ENCODE results near the gene HNMT.
"Not testable (repeated sequence)": the region's sequence is repeated elsewhere in the genome, so short reads cannot be mapped to it uniquely, and the experiment has no call there.

The HNMT gene

DNA sequence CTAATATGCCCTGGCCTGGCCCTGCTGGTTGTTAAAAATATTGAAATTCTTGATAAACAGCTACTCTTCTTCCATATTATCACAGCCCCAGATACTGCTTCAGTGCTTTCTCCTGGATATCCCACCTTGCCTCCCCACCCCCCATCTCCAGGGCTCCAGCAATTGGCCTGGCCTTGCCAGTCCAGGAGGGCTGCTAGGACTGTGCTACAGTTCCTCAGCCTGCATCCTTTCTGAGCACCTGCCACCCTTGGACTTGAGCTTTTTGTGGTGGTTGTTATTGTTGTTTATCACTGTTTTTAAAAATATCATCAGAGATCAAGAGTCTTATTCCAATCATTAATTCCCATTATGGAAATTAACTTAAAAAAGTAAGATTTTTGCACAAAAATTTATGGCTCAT lies 13.5 kb downstream of the HNMT start:
- no peak for DNase-seq

DNA sequence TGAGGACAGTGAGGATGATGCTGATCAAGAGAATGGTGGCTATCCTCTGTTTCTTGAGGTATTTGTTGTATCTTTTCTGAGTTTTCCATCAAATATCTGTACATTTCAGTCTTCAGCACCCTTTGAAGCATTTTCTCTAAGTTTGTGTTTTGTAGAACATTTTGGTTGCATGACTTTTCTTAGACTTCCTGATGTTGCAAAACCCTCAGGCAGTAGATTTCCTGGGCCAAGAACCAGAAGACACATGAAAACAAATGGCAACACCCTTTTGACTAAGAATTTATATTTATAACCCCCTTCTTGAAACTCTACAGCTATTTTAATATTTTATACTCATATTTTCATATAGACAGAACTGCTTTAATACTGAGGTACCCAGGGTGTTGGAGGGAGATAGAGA lies 16.2 kb downstream of the HNMT start:
- DNase-seq = no peak

DNA sequence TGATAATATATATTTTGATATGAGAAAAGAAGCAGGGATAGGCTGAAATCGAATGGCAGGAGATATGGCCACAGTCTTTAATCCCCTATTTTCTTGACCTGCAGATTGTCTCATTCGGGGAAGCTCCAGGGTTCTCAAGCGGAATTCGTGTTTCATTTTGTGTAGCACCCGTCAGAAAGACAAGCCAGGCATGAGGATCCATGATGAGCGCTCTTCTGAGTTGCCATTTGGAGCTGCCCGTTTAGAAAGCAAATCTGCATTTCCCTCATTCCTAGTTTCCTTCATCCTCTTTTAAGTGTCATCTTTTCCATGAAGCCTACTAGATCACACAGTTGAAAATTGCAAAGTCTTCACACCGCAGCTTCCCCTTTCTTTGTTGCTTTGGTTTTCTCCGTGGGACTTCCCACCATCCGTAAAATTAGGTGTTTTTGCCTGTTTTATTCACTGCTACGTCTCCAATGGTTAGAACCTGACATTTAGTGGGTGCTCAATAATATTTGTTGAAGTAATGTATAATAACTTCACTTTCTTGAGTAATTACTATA lies 16.9 kb downstream of the HNMT start:
- no peak for DNase-seq

DNA sequence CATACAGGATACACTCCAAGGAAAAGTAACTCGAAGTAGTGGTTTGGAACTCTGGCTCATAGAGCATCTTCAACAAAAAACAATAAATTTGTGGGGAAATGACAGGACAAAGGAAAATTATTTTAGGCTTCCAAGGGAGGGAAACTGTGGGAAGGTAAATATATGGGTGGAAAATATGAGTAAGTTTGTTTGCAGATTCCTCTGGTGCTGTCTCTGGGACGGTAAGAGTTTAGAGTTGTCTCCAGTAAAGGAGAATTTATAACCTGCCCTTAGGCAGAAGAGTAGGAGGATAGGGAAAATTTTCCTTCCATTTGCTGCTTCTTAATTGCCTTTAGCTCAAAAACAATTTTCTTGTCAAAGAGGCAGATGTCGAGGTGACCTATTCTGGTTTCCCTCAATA lies 19.3 kb downstream of the HNMT start:
- no peak for DNase-seq

DNA sequence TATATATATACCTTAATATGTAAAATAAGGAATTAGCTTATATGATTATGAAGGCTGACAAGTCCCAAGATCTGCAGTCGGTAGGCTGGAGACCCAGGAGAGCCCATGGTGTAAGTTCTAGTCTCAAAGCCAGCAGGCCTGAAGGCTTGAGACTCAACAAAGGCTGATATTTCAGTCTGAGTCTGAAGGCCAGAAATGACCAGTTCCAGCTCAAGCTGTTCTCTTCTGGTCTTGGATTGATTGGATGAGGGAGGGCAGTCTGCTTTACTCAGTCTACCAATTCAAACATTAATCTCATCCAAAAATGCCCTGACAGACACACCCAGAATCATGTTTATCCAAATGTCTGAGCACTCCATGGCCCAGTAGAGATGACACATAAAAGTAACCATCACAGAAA lies 22.0 kb downstream of the HNMT start:
- DNase-seq = no peak

DNA sequence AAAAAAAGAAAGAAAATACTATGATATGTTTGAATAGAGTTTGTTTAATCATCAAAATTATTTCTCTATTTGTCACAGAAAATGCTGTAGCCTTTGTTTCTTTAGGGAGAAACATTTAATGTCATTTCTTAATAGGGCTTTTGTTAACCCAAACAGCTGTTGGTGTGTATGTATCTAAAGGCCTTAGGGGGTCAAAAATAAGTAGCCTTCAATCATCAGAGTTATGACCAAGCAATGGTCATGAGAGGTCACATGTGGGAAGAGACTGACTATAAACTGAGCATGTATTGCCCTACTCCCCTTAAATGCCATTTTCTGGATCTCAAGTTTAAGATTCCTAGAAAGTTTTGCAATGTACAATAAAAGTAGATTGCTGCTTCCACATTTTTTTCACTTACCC lies 22.7 kb downstream of the HNMT start:
- DNase-seq = no peak

DNA sequence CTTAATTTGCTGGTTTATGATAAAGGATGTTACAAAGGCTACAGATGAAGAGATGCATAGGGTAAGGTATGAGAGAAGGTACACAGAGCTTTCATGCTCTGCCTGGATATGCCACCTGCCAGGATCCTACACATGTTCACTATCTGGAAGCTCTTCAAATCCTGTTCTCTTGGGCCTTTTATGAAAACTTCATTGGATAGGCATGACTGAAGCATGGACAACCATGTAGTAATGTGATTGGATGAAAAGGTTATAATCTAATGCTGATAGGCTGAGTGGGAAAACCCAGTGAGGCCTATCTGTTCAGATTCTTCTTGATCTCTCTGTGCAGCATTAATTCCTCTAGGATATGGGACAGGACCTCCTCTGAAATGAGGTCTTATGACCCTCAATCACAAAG lies 26.8 kb downstream of the HNMT start:
- DNase-seq = no peak

DNA sequence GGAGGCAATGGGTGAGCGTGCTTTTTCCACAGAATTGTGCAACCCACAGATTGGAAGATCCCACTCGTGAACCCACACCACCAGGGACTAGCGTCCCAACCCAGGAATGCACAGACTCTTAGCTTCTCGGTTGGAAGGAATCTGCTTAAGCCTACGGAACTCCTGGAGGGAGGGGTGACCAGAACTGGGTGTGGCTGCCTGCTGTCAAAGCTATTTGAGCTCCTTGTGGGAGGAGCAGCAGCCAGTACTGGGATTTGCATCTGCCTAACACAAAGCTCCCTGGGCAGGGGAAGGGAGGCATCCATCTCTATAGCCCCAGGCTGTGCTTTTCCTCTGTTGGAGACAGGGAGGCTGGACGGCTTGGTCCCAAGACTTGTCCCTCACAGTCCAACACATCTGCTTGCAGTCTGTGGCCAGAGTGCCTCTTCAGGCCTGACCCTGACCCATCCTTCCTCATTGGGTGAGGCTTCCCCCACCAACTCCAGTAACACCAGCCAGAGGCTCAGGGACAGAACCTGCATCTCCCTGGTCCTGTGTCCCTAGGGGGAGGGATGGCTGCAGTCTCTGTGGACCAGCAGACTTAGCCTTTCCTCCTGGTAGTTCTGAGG lies 27.9 kb downstream of the HNMT start:
- DNase-seq = no peak

DNA sequence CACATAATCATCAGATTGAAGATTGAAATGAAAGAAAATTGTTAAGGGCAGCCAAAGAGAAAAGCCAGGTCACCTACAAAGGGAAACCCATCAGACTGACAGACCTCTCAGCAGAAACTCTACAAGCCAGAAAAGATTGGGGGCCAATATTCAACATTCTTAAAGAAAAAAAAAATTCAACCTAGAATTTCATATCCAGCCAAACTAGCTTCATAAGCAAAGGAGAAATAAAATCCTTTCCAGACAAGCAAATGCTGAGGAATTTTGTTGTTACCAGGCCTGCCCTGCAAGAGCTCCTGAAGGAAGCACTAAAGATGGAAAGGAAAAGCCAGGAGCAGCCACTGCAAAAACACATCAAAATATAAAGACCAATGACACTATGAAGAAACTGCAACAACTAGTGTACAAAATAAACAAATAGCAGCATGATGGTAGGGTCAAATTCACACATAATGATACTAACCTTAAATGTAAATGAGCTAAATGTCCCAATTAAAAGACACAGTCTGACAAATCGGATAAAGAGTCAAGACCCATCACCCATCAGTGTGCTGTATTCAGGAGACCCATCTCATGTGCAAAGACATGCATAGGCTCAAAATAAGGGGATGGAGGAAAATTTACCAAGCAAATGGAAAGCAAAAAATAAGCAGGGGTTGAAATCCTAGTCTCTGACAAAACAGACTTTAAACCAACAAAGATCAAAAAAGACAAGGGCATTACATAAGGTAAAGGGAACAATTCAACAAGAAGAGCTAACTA lies 29.6 kb downstream of the HNMT start:
- DNase-seq = not testable (repeated sequence)

DNA sequence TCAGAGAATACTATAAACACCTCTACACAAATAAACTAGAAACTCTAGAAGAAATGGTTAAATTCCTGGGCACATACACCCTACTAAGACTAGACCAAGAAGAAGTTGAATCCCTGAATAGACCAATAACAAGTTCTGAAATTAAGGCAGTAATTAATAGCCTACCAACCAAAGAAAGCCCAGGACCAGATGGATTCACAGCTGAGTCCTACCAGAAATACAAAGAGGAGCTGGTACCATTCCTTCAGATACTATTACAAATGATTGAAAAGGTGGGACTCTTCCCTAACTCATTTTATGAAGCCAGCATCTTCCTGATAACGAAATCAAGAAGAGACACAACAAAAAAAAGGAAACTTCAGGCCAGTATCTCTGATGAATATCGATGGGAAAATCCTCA lies 31.1 kb downstream of the HNMT start:
- not testable (repeated sequence) for DNase-seq

DNA sequence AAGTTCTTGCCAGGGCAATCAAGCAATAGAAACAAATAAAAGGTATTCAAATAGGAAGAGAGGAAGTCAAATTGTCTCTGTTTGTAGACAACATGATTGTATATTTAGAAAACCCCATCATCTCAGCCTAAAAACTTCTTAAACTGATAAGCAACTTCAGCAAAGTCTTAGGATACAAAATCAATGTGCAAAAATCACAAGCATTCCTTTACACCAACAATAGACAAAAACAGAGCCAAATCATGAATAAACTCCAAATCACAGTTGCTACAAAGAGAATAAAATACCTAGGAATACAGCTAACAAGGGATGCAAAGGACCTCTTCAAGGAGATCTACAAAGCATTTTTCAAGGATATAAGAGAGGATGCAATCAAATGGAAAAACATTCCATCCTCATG lies 31.9 kb downstream of the HNMT start:
- not testable (repeated sequence) for DNase-seq

DNA sequence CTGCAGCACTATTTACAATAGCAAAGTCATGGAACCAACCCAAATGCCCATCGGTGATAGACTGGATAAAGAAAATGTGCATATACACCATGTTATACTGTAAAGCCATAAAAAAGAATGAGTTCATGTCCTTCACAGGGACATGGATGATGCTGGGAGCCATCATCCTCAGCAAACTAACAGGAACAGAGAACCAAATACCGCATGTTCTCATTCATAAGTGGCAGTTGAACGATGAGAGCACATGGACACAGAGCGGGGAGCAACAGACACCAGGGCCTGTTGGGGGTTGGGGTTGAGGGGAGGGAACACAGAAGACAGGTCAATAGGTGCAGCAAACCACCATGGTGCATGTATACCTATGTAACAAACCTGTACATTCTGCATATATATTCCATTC lies 33.5 kb downstream of the HNMT start:
- DNase-seq = no peak

DNA sequence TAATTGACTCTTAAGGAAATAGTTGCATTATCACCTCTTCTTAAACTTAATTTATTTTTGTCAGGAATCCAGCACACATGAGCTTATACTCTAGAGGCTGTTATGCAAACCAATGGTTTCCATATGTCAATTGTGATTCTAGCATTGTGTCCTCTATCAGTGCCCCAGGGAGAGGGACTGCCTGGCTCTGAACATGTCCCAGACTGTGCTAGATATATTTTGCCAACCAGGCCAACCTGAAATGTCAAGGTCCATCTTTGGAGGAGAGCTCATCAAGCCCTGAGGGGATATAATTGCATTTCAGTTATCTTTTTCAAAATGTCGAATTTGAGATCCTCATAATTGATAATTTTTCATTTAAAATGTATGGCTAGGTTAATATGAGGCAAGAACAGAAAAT lies 34.2 kb downstream of the HNMT start:
- no peak for DNase-seq

DNA sequence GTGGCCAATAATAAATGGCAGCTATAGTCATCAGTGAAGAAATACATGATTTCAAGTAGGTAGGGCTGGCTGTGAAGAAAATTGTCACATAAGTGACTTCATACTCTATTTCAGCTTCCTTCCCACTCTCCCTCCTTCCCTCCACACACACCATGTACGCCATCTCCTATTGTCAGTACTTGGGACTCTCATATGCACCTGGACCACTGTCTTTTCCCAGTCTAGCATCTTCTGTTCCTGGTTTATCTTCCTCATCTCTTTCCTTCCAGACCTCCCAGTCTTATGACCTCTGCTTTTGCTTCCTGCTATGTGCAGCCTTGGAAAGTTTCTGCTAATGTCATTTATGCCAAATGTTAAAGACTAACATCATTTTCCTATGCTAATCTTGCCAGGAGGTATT lies 35.0 kb downstream of the HNMT start:
- DNase-seq = no peak

DNA sequence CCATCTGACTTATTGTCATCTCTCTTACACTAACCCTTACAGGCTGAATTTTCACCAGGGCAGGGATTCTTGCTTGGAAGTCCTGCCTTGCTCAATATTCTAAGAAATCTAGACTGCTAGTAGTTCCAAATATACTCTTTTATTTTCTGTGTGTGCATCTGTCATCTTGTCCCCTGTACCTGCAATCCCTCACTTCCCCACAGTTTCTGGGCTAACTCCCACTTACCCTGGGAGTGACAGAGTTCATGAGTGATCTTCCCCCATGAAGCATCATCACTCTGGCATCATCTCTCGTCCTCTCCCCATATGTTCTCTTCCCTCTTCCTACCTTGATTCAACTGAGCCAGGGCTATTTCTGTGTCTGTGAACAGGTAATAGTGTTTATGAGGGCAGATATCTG lies 35.7 kb downstream of the HNMT start:
- DNase-seq = no peak

DNA sequence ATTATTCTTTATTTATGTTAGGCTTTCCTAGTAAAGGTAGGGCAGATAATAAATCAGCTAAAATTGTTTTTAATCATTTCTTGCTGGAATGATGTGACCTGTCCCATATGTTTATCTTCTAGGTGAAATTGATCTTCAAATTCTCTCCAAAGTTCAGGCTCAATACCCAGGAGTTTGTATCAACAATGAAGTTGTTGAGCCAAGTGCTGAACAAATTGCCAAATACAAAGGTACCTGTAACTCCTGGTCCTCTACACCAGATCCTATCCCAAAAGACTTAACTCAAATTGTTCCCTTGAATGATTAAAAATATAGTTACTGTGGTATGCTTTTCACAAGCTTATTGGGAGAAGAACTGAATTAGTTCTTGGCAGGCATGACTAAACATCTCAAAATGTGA lies 36.5 kb downstream of the HNMT start:
- no peak for DNase-seq

DNA sequence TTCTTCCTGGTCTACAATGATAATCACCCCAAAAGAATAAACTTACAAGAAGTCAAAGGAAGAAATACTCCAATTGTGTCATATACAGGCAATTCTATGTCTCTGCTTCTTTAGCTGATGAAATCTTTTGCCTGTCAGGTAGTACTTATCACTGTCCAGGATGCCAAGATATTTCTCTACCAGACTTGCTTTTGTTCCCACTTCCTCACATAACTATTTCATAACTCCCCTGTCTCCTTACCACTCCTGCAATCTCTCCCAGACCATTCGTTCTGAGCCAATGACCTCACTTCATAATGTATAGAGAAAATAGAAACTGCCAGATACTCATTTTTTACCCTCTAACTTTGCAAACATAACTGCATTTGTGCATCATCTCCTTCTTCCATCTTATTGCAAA lies 39.1 kb downstream of the HNMT start:
- no peak for DNase-seq

DNA sequence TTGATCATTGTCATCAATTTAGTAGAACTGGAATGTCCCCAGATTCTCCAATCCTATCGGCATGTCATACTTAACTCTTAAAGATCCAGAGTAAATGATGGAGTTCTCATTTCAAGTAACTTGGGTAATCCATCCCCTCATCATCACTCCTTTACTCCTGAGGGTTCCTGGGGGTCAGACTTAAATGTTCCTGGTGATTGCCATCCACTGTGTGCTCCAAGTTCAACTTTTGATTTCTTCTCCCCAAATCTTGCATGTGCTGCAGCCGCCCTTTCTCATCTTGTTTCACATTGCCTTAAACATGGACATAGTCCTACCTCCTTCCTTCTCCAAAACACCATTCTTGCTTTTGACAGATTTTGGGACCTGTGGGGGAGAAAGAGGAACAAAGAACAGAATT lies 43.2 kb downstream of the HNMT start:
- no peak for DNase-seq

DNA sequence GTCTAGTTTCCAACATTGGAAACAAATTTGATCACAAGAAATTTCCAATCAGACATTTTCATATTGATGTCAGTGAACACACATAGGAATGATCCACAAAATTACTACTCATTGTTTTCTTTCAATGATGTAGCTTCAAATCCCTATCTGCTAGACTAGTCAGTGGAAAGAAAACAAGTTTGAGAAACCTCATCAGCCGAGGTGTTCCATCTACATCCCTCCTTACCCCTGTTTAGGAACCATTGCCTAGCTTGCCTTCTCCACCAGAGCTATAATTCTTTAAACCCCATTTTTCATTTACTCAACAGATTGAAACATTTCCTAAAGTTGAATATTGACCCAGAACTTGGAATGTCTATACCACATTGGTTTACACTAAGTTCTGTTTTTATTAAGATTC lies 45.3 kb downstream of the HNMT start:
- DNase-seq = no peak

DNA sequence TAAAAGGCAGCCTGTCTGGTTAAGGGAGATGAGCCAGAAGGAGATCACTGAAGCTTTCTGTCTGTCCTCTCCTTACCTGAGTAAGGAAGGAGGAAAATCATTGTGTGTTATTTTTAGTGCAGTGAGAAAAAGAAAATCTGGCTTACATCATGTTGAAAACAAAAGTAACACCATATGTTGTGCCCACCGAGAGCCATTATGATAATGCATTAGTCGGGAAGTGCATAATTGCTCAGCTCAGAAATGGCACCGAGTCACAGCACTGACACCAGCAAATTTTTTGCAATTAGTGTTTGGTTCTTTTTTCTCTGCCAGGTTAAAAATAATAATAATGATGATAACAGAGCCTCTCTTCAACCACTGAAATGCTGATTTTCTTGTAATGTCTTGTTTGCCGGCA lies 46.6 kb downstream of the HNMT start:
- DNase-seq = no peak

DNA sequence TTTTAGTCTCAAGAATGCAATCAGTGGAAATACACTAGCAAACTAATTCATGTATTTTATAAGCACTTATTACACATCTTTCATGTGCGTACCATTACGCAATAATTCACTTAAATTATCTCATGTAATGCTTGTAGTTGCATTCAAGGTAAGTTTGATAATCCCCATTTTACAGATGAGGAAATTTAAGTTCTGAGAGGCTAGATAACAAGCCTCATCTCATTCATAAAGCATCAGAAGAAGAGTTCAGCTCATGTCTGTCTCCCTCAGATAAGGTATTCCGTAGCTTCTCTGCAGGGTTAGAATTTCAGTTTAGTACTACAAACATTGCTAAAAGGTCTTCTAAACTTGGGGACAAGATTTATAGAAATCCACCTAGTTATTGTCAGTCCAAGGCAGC lies 47.8 kb downstream of the HNMT start:
- no peak for DNase-seq

DNA sequence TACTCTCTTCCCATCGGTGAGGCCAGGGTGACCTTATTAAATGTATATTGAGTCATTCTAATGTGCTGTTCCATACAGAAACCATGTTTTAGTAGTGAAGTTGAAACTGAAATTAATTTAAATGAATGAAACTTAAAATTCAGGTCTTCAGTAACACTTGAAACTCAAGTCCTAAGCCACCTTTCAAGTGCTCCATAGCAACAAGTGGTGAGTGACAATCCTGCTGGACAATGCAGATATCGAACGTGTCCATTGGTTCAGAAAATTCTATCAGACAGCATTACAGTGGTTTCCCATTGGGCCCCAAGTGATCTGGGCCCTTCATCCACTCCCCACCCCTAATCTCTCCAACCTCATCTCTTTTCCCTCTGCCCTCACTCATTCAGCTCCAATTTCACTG lies 48.7 kb downstream of the HNMT start:
- no peak for DNase-seq

DNA sequence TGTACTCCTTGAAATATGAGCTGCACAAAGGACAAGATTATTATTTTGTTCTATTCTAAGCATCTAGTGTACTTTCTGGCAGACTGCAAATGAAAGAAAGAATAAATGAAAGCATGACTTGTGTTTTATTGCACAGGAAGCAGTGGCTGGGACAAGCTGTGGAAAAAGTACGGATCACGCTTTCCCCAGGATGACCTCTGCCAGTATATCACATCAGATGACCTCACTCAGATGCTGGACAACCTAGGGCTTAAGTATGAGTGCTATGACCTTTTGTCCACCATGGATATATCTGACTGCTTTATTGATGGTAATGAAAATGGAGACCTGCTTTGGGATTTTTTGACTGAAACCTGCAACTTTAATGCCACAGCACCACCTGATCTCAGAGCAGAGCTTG lies 49.4 kb downstream of the HNMT start:
- DNase-seq = no peak

DNA sequence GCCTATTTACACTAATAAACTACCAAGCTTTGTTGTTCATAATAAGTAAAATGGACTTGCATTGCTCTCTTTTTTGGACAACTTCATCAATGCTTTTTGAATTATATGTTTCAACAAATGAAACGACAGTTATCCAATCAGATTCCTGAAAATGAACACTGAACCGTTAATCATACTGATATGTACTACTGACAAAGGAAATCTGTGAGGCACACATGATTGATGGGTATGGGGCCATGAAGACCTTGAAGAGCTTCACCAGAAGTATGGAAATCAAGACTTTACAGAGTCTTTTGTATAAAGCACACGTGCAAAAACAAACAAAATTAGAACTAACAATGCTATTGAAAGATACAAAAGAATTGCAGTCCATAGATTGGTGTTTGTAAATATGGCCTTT lies 51.2 kb downstream of the HNMT start:
- DNase-seq = no peak

All from CD4-positive, alpha-beta T cell treated with Interleukin-12 subunit alpha and Interleukin-12 subunit beta, for 1 hour (primary cell).